ENCODE results near the gene FBLN5.

The FBLN5 gene

DNA sequence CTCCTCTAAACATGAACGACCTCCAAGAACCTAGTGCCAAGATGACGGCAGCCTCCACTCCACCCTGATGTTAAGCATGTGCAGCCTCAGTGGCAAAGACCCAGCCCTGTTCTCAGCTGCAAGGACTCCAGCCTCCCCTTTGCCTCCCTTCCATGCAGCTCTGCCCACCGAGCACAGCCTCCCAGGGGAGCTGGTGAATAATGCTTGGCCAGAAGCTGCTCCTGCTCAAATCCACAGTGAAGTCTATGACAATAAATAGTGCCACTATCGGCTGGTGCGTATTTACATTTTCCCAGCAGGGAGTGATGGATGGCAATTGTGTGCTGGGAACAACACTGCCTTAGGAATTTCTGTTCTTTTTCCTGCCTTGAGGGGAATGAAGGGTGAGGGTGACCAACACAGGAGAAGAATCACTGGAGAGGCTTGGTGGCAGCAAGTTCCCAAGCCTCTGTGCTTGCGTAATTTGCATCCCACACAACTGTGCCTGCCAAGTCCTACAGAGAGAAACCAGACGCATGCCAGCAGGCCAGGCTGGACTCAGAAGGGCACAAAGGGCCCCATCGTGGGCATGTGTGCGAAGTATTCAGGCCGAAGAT, 50.3 kb downstream of the FBLN5 start:
- in situ Hi-C loops (cut with HindIII; ENCODE audit: low pct_unique_long_range_greater_than_20kb, low sequenced_read_pairs) = no loop called here
- TF ChIP-seq JUND (IDR thresholded peaks at IDR 0.05; ENCODE audit: low read depth) = no peak
- DNase-seq (ENCODE audit: low read depth in 1 of 2, low spot score in 1 of 2) = peak in 1 of 2 experiments; percentile 88

DNA sequence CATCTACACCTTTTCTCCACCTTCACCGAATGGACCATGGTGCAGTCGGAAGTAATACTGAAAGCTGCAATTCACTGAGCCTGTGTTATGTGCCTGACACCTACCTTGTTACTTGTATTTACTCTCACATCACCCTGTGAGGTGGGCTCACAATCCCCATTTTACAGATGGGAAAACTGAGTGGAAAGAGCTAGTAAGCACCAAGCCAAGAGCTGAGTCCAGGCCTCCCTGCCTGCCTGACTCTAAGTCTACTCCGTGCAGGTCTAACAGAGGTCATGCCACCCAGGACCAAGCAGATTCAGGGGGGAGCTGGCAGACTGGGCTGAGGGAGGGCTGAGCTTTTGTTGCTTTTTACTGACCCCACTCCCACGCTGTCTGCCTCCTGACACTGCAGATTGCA, 51.1 kb downstream of the FBLN5 start:
- DNase-seq (ENCODE audit: low read depth in 1 of 2, low spot score in 1 of 2) = no peak
- no peak for TF ChIP-seq JUND (IDR thresholded peaks at IDR 0.05; ENCODE audit: low read depth)
- in situ Hi-C loops (cut with HindIII; ENCODE audit: low pct_unique_long_range_greater_than_20kb, low sequenced_read_pairs) = no loop called here

DNA sequence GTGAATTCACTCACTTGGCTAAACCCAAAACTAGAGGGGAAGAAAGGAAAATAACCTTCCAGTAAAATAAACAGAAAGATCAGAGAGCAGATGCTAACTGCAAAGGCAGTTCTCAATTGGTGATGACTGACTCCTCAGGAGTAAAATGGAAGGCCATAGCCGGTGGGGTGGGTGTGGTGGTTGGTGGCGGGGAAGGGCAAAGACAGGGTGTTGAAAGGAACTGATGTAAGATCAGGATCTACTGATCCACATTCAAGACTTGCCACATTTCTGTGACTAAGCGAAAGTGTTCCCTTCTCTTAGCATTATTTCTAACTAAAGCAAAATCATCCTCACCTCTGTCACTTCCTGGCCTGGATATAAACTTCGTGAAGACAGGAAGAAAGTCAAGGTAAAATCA, 53.8 kb downstream of the FBLN5 start:
- no peak for DNase-seq (ENCODE audit: low read depth in 1 of 2, low spot score in 1 of 2)
- in situ Hi-C loops (cut with HindIII; ENCODE audit: low pct_unique_long_range_greater_than_20kb, low sequenced_read_pairs) = no loop called here
- TF ChIP-seq JUND (IDR thresholded peaks at IDR 0.05; ENCODE audit: low read depth) = no peak

DNA sequence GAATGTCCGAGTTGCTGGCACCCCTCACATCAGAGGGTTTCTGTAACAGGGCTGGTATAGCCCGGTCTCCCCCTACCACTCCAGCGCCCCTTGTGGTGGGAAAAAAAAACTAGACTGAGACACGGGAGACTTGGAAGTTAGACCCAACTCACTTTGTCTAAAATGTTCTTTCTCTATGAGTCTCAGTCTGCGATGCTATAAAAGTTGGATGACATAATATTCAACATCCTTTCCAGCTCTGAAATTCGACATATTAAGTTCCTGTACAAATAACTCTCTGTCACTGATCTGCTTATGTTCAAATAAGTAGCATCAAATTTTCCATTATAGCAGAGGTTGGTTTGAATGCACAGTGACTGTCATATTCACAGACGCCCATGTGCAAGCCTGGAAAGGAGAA, 54.5 kb downstream of the FBLN5 start:
- no peak for TF ChIP-seq JUND (IDR thresholded peaks at IDR 0.05; ENCODE audit: low read depth)
- peak in 1 of 2 experiments; percentile 59 for DNase-seq (ENCODE audit: low read depth in 1 of 2, low spot score in 1 of 2)
- in situ Hi-C loops (cut with HindIII; ENCODE audit: low pct_unique_long_range_greater_than_20kb, low sequenced_read_pairs) = no loop called here

DNA sequence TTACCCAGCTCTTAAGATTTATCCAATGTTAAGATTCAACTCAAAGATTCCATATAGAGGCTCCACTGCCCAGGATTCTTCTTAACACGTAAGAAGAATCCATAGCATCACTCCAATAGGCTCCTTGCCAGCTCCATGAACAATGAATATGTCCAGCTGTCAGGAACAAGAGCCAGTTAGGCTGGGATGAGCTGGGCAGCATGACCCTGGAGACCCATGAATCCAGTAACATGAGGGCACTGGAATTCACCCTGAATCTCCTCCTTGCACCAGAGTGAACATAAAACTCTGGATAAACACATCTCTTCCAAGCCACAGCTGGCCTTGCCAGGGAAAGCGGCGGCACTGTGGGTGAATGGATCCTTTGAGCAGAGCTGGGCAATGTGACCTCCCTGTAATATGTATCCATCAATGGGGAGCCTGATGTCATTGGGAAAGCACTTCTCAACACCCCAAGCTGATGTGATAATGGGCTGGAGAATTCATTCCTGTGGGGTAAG, 55.7 kb downstream of the FBLN5 start:
- TF ChIP-seq JUND (IDR thresholded peaks at IDR 0.05; ENCODE audit: low read depth) = no peak
- DNase-seq (ENCODE audit: low read depth in 1 of 2, low spot score in 1 of 2) = no peak
- in situ Hi-C loops (cut with HindIII; ENCODE audit: low pct_unique_long_range_greater_than_20kb, low sequenced_read_pairs) = no loop called here

DNA sequence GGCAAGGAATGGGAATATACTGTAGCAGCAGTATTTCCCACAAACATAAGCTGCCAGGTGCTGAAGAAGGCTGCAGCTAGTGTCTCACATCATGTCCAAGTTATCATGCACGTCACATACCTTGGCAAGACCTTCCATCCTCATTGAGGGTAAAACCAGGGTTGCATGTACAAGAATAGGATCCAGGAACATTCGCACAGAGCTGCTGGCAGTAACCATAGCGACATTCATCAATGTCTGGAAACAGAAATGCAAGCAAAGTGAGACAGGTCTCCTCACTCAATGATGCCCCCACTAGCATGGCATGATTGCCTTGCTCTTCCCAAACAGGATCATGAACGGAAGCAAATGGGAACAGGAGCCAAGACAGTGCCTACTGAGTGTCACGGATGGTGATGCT, 56.4 kb downstream of the FBLN5 start:
- no peak for TF ChIP-seq JUND (IDR thresholded peaks at IDR 0.05; ENCODE audit: low read depth)

DNA sequence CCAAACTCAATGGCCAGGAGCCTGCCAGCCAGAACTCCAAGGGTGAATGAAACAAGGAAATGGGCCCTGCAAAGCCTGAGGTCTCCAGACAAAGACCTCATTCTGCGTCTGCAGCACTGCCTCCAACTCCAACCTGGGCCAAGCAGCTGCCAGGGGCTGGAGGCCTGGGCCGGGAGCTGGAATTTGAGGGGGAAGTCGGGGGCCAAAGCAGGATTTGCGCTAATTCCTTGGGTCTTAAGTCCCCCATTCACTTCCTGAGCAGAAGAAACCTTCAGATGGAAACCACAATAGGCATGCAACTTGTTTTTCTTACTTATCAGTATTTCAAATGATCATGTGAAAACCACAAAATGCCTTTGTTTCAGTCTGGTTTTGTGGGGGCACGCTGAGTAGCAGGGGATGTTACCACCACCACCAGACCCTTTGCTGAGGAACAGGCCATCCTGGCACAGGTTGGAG, 57.2 kb downstream of the FBLN5 start:
- in situ Hi-C loops (cut with HindIII; ENCODE audit: low pct_unique_long_range_greater_than_20kb, low sequenced_read_pairs) = no loop called here
- no peak for DNase-seq (ENCODE audit: low read depth in 1 of 2, low spot score in 1 of 2)
- TF ChIP-seq JUND (IDR thresholded peaks at IDR 0.05; ENCODE audit: low read depth) = no peak

More for the DNA sequence above, 56.4 kb downstream of the FBLN5 start:
- no peak for DNase-seq (ENCODE audit: low read depth in 1 of 2, low spot score in 1 of 2)
- in situ Hi-C loops (cut with HindIII; ENCODE audit: low pct_unique_long_range_greater_than_20kb, low sequenced_read_pairs) = no loop called here

DNA sequence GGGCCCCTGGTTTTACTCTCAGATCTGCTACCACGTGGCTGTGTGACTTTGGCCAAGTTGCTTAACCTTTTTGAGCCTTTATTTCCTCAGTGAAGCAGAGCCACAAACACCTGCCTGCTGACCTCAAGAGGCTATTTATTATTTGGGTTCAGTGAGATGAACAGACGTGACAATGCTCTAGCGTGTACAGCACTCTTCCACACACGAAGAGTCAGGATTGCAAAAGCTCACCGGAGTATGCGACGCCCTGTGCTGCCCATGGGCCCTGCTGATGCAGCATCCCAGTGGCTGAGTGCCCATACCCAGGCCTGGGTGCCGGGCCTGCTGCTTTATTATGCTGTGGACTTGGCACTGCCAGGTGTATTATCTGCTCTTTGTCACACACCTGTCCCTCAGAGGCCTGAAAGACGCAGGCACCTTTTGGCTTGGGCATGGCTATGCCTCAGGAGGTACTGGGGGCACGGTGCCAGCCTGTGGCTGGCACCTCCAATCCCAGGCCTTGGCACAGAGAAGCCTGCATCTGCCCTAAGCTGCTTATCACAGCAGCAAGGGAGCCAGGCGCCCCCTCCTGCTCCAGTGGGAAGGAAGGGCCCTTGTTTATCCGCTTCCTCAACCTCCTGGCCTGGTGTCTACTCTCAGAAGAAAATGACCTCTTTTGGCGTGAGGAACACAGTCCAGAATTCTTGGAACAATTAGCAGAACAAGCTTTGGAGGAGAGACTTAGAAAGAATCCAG, 57.9 kb downstream of the FBLN5 start:
- in situ Hi-C loops (cut with HindIII; ENCODE audit: low pct_unique_long_range_greater_than_20kb, low sequenced_read_pairs) = no loop called here
- DNase-seq (ENCODE audit: low read depth in 1 of 2, low spot score in 1 of 2) = no peak
- no peak for TF ChIP-seq JUND (IDR thresholded peaks at IDR 0.05; ENCODE audit: low read depth)

DNA sequence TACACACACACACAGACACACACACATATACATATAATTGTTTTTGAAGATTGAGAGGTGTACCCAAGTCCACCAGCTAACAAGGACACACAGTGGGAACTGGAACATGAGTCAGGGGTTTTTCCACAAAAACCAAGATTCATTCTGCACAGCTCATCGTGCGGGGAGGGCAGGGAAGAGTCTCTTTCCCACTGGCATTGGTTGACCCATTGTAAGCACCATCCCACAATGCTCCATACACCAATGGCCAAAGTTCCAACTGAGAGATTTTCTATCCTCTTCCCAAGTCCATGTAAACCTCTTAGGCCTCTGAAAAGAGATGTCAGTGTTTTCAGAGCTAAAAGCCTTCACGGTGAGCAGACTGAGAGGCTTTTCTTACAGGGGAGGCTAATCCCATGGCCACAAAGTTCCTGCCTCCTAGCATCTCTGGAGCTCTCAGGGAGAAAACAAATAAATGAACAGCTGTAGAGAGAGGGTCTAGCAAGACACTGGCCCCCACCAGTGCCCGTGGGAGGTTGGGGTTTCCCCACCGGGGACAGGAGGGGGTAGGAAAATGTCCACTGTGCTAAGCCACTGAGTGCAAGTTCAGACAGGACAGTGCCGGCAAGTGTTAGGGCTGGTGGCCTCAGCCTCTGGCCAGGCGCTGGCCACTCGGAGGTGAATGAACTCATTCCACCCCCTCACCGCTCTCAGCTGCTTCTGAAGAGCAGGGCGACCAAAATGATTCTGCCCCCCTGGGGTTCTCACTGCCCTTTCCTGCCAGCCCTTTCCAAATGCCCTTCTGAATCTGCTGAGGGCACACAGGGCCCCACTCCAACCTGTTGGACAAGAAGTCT, 58.6 kb downstream of the FBLN5 start:
- DNase-seq (ENCODE audit: low read depth in 1 of 2, low spot score in 1 of 2) = no peak
- in situ Hi-C loops (cut with HindIII; ENCODE audit: low pct_unique_long_range_greater_than_20kb, low sequenced_read_pairs) = no loop called here
- no peak for TF ChIP-seq JUND (IDR thresholded peaks at IDR 0.05; ENCODE audit: low read depth)

DNA sequence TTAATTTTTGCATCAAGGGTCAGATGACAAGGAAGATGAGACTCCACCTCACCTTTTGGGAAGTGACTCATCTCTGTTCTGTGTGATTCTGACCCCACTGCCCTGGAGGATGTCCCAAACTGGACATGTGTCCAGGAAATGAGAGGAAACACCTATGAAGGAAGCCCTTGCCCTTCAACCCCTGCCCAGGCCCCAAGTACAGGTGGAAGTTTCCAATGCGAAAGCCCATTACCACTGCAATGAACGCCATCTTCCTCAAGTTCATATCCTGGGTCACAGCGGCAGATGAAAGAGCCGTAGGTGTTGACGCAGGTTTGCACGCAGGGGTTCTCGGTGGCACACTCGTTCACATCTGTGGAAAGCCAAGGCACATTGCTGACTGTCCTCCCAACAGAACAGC, 60.5 kb downstream of the FBLN5 start:
- no peak for DNase-seq (ENCODE audit: low read depth in 1 of 2, low spot score in 1 of 2)
- in situ Hi-C loops (cut with HindIII; ENCODE audit: low pct_unique_long_range_greater_than_20kb, low sequenced_read_pairs) = no loop called here
- no peak for TF ChIP-seq JUND (IDR thresholded peaks at IDR 0.05; ENCODE audit: low read depth)

DNA sequence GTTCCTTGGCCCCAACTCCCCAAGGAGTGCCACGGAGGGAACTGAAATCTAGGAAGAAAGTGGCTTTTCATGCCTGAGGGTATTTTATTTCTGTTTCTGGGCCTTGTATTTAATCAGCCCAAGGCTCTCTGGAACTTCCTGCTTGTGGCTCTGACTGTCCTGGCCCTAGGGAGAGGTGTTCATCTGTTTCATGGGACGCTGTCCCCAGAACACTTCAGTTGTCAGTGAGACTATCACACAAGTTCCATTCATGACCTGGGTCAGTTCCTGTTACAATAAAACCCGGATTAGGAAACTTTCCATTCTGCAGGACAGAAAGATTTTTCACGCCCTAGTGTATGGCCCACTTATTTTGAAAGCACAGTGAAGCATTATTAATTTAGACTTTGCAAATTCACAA, 61.7 kb downstream of the FBLN5 start:
- DNase-seq (ENCODE audit: low read depth in 1 of 2, low spot score in 1 of 2) = no peak
- TF ChIP-seq JUND (IDR thresholded peaks at IDR 0.05; ENCODE audit: low read depth) = no peak

DNA sequence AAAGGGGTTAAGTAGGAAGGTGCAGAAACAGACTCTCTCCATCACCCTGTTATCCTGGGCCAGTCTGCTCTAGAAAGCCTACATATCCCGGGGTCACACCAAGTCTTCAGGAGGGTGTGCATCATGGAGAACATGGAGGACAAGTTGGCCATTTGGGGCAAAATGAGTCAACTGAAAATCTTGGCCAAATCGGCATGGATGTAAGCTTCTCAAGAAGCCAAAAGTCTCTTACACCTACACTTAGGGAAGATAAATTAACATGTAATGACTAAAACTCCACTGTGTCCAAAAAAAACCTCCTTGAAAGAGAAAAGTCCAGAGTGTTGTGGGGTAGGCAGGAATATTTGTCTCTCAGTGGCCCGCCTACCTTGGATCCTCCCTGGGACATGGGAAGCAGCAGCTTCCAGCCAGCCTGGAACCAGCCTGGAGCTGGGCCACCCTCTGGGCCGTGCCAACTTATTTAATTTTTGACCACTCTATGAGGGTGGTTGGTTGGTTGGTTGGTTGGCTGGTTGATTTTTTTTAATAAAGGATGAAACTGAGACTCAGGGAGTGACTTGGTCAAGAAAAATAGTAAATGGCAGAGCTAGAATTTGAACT, 62.3 kb downstream of the FBLN5 start:
- no peak for DNase-seq (ENCODE audit: low read depth in 1 of 2, low spot score in 1 of 2)
- in situ Hi-C loops (cut with HindIII; ENCODE audit: low pct_unique_long_range_greater_than_20kb, low sequenced_read_pairs) = no loop called here
- no peak for TF ChIP-seq JUND (IDR thresholded peaks at IDR 0.05; ENCODE audit: low read depth)

More for the DNA sequence above, 61.7 kb downstream of the FBLN5 start:
- in situ Hi-C loops (cut with HindIII; ENCODE audit: low pct_unique_long_range_greater_than_20kb, low sequenced_read_pairs) = no loop called here

All from T47D (cell line).